Neural progenitor cell (in vitro differentiated cells): Measurements from ENCODE around the gene CAP1.

ENCODE experiments used
- CTCF ChIP-seq: fragments of 200-600 bp; sonication (generic); IDR thresholded peaks from 2 replicates; pipeline ENCODE4 v1.5.1; 2017; ENCODE audit warnings: antibody characterized with exemption, mild to moderate bottlenecking
- EZH2 ChIP-seq: fragments of 200-600 bp; sonication (generic); IDR thresholded peaks from 2 replicates; pipeline ENCODE4 v1.6.1; 2017; ENCODE audit warnings: antibody characterized with exemption, mild to moderate bottlenecking, moderate library complexity

- TF ChIP-seq EZH2 (no peak), CTCF (no peak)
These were observed 24.4 kb downstream of the CAP1 start for GRCh38 chr1:40064797-40065499.
